Activated T-helper 1 cell treated with anti-CD3 and anti-CD28 coated beads, Interleukin-2, amount 50 U/mL, for 16 hours (primary cell): ENCODE measurements around the gene DYRK4.
"Not testable (repeated sequence)": the region's sequence is repeated elsewhere in the genome, so short reads cannot be mapped to it uniquely, and the experiment has no call there.

ENCODE experiments used
- DNase-seq, 2 donors: peaks; one replicate each; pipeline ENCODE4 v3.0.0-alpha.2; 2020; ENCODE audit warnings: low read depth in 1 of 2, low spot score in 1 of 2

The DYRK4 gene

GRCh38 chr12:4562034-4562657 lies at the start of gene DYRK4:
DYRK4 (plus strand) TSS chr12:4562208; CDS start chr12:4562246, 38 bp downstream.
- no peak for DNase-seq

- no peak for DNase-seq
Observed at GRCh38 chr12:4518106-4518728, 43.8 kb upstream of the DYRK4 start.

DNA sequence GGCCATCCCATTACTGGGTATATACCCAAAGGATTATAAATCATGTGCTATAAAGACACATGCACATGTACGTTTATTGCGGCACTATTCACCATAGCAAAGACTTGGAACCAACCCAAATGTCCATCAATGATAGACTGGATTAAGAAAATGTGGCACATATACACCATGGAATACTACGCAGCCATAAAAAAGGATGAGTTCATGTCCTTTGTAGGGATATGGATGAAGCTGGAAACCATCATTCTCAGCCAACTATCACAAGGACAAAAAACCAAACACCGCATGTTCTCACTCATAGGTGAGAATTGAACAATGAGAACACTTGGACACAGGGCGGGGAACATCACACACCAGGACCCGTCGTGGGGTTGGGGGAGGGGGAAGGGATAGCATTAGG lies 38.6 kb upstream of the DYRK4 start:
- not testable (repeated sequence) for DNase-seq

GRCh38 chr12:4526923-4527546 lies 35.0 kb upstream of the DYRK4 start:
- no peak for DNase-seq

- DNase-seq = no peak
Observed at GRCh38 chr12:4530160-4530559, 31.8 kb upstream of the DYRK4 start.

DNA sequence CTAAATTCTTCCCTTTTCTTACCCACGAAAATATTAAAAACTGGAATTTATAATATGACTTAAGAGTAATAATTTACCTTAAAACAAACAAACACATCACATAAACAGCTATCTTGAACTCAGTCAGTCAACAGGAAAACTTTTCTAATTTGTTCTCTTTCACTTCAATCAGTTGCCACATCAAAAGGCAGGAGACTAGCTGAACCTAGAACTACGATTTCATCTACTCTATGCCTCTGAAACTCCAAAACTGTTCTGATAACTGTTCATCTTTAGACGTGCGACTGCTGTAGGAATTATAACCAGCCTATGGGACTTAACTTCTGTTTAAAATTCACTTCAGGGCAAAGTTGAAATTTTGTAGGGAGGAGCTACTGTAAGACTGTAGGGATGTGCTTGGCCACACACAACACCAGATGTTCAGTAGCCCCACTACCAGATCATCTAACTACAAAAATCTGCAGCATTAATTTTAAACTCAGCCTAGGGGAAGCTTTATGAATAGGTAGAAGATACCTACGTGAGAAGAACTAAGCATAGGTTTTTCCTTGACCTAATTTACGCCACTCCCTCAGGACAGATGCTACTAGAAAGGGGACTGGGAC lies 30.9 kb upstream of the DYRK4 start:
- DNase-seq = no peak

GRCh38 chr12:4535092-4535491 lies 26.9 kb upstream of the DYRK4 start:
- no peak for DNase-seq

DNA sequence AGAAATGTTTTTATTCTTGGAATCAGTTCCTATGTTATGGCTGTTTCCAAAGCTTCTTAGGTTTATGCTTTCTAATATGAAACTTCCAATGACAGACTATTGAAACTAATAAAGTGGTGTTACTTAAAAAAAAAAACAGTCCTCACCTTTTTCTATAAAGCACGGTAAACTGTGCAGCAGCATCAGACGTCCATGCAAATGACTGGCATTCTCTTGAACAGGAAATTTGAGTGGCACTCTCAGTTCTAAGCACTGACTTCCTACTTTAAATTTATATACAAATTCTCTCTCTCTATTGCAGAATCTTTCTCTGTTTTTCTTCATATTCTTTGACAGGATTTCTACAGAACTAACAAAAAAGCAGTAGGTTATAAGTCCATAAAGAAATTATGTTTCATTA lies 26.1 kb upstream of the DYRK4 start:
- no peak for DNase-seq

- DNase-seq = peak; percentile 85 to 93
Observed at GRCh38 chr12:4538207-4539160, 23.5 kb upstream of the DYRK4 start, which contains the start of gene RAD51AP1. RAD51AP1 (plus strand) TSS chr12:4538890; CDS start chr12:4538940, 50 bp downstream.

DNA sequence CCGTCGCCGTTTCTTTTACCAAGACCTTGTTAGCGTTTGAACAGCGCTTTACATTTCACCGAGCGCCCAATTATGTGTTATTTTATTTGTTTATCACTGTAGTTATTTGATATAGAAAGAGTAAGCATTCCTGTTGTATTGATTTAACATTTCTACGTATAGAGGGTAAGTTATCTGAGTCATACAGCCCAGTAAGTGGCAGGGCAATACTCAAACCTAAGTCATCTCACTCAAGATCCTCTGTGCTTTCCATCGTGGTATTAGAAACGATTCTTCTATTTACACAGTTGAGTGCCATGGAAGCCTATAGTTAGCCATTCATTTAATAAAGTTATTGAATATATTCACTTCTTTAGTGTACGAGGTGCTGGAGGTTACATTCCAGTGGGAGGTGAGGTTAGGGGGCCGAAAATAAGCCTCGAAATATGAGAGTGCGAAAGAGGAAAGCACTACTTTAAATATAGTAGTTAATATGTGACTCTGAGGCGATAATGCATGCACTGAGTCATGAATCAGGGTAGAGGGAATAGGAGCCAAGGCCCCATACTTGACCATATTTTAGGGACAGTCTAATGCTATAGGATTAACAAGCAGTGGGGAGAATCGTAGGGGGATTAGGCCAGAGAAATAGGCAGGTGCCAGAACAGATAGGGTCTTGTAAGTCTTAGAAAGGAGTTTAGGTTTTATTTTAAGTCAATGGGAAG lies 22.7 kb upstream of the DYRK4 start:
- no peak for DNase-seq

DNA sequence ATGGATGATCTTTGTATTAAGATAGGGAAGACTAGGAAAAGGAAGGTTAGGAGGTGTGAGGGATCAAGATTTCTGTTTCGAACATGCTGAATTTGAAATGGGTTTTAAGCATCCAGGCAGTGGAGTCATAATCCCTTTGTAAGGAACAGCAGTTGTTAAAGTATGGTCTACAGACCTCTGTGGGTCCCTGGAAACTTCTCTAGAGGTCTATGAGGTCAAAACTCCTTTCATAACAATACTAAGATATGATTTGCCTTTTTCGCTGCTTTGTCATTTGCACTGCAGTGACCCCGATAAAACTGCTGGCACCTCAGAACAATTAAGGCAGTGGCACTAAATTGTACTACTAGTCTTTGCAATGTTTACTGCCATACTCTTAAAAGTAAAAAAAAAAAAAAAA lies 21.8 kb upstream of the DYRK4 start:
- no peak for DNase-seq

DNA sequence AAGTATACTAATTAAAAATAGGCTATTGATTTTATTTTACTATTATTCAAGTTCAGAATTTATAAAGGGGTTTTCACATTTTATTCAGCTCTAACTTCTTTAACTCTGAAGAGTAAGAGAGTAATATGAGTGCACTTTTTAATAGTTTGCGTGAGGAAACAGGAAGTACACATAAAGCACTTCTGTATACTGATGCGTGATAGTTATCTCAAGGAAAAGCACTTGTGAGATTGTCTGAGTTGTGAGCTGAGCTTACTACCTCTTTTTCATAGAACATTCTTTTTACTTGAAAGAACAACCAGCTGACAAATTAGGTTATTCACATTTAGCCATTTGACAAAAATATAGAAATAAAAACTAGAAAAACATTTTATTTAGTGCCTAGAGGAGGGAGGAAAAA lies 21.4 kb upstream of the DYRK4 start:
- DNase-seq = no peak

- no peak for DNase-seq
Observed at GRCh38 chr12:4545195-4545594, 16.8 kb upstream of the DYRK4 start.

- DNase-seq = no peak
Observed at GRCh38 chr12:4552191-4552590, 9.8 kb upstream of the DYRK4 start.

DNA sequence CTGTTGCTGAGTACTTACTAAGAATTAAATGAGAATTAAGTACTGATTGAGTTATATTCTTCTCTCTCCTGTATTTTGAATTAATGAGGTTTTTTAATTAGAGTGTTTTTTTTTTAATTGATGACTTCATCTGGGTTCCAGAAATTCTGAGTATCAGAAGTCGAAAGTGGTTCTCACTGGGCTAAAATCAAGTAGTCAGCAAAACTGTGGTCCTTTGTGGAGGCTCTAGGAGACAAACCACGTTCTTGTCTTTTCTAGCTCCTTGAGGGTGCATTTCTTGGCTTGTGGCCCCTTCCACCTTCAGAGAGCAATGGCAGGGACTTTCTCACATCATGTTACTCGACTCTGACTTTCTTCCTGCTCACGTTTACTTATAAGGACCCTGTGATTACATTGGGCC lies 8.1 kb upstream of the DYRK4 start:
- no peak for DNase-seq

GRCh38 chr12:4555804-4556203 lies 6.2 kb upstream of the DYRK4 start:
- DNase-seq = no peak

DNA sequence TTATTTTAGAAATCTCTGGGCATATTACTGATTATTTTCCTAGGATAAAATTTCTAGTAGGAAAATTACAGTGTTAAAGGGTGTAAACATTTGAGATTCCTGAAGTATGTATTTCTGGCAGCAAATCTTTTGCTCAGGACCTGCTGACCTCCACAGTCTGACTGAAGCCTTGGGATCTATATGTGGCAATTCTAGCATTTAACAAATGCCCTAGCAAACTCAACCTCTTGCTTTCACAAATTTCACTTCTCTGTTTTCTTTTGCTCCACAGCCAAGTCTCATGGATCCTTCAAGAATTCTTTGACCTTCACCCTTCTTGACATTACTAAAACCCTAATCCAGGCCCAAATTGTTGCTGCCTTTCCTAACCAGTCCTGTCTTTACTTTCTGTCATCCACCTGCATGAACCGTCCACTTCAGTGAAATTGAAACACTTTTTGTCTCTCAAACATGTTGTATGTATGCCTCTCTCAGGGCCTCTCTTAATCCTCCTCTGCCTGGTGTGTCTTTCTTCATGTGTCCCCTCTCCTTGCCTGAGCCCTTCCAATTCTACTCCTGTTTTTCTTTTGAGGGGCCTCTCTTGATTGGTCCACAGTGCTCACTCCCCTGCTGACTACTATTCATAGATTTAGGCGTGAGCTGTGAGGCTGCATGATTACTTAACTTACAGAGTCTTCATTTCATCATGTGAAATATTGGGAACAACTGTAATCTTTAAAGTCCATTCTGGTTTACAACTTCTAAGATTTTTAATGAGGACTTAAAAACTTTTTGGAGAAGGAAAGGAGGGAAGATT lies 5.1 kb upstream of the DYRK4 start:
- DNase-seq = no peak

- DNase-seq = no peak
Observed at GRCh38 chr12:4557586-4557985, 4.4 kb upstream of the DYRK4 start.

- DNase-seq = no peak
Observed at GRCh38 chr12:4558171-4558570, 3.8 kb upstream of the DYRK4 start.

DNA sequence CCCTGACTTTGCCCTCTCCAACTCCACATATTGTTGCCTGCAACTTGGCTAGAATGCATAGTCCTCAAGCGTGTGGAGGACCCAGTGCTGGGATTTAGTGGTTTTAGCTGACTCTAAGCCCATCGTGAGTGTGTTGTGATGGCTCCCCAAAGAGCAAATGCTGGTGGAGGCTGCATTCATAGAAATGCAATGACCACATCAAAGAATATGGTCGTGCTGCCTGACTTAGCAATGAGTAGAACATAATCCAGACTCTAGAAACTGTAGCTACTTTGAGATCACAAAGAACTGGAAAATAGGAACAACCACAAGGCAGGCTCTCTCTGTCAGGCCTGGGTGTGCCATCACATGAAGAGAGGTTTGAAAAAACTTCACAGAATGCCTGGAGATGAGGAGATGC lies 1.3 kb downstream of the DYRK4 start:
- DNase-seq = no peak
